ENCODE results near the gene ROR2. TPM values are rescaled to one million over a fixed set of nuclear protein-coding genes. Genes with fewer than 3 reads are reported as not detected.

Gene ROR2
- total and polyA plus RNA-seq, 2 of the 13 experiments (the other 11 are each of a cell fraction or from before 2014, with no cell fraction given): not detected

DNA sequence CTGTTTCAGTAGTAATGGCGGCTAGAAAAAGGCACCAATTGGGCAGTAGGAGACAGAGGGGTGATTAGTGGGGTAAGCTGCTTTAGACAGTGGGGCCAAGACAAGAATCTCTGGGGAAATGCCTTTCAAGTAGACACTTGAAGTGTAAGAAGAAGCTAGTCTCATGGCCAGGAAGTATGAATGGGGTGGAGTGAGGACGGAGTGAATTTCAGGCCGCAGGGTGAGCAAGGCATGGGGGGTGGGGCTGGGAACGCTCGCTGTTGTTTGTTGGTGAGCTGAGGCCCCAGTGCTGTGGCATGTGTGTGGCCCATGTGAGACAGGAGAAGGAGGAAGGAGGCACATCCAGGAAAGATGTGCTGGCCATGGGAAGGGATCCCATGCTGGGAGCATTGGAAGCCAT is 377.2 kb downstream of the ROR2 start:
- no peak for TF ChIP-seq ZNF746 (CRISPR knock-in tag; IDR thresholded peaks at IDR 0.05)
- TF ChIP-seq, protein P1, sequence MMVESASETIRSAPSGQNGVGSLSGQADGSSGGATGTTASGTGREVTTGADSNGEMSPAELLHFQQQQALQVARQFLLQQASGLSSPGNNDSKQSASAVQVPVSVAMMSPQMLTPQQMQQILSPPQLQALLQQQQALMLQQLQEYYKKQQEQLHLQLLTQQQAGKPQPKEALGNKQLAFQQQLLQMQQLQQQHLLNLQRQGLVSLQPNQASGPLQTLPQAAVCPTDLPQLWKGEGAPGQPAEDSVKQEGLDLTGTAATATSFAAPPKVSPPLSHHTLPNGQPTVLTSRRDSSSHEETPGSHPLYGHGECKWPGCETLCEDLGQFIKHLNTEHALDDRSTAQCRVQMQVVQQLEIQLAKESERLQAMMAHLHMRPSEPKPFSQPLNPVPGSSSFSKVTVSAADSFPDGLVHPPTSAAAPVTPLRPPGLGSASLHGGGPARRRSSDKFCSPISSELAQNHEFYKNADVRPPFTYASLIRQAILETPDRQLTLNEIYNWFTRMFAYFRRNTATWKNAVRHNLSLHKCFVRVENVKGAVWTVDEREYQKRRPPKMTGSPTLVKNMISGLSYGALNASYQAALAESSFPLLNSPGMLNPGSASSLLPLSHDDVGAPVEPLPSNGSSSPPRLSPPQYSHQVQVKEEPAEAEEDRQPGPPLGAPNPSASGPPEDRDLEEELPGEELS (CRISPR knock-in tag; IDR thresholded peaks at IDR 0.05): no peak
- no peak for TF ChIP-seq ZNF292 (CRISPR knock-in tag; IDR thresholded peaks at IDR 0.05; ENCODE audit: borderline replicate concordance, low read depth)
- TF ChIP-seq, protein P2, sequence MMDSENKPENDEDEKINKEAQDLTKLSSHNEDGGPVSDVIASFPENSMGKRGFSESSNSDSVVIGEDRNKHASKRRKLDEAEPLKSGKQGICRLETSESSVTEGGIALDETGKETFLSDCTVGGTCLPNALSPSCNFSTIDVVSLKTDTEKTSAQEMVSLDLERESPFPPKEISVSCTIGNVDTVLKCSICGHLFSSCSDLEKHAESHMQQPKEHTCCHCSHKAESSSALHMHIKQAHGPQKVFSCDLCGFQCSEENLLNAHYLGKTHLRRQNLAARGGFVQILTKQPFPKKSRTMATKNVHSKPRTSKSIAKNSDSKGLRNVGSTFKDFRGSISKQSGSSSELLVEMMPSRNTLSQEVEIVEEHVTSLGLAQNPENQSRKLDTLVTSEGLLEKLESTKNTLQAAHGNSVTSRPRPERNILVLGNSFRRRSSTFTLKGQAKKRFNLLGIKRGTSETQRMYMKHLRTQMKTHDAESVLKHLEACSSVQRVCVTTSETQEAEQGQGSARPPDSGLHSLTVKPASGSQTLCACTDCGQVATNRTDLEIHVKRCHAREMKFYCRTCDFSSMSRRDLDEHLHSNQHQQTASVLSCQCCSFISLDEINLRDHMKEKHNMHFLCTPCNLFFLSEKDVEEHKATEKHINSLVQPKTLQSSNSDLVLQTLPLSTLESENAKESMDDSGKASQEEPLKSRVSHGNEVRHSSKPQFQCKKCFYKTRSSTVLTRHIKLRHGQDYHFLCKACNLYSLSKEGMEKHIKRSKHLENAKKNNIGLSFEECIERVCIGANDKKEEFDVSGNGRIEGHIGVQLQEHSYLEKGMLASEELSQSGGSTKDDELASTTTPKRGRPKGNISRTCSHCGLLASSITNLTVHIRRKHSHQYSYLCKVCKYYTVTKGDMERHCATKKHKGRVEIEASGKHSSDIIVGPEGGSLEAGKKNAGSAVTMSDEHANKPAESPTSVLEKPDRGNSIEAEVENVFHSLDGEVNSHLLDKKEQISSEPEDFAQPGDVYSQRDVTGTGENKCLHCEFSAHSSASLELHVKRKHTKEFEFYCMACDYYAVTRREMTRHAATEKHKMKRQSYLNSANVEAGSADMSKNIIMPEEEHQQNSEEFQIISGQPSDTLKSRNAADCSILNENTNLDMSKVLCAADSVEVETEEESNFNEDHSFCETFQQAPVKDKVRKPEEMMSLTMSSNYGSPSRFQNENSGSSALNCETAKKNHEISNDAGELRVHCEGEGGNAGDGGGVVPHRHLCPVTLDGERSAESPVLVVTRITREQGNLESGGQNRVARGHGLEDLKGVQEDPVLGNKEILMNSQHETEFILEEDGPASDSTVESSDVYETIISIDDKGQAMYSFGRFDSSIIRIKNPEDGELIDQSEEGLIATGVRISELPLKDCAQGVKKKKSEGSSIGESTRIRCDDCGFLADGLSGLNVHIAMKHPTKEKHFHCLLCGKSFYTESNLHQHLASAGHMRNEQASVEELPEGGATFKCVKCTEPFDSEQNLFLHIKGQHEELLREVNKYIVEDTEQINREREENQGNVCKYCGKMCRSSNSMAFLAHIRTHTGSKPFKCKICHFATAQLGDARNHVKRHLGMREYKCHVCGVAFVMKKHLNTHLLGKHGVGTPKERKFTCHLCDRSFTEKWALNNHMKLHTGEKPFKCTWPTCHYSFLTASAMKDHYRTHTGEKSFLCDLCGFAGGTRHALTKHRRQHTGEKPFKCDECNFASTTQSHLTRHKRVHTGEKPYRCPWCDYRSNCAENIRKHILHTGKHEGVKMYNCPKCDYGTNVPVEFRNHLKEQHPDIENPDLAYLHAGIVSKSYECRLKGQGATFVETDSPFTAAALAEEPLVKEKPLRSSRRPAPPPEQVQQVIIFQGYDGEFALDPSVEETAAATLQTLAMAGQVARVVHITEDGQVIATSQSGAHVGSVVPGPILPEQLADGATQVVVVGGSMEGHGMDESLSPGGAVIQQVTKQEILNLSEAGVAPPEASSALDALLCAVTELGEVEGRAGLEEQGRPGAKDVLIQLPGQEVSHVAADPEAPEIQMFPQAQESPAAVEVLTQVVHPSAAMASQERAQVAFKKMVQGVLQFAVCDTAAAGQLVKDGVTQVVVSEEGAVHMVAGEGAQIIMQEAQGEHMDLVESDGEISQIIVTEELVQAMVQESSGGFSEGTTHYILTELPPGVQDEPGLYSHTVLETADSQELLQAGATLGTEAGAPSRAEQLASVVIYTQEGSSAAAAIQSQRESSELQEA (CRISPR knock-in tag; IDR thresholded peaks at IDR 0.05; ENCODE audit: not compliant biosample characterization): no peak
- TF ChIP-seq, protein P3, sequence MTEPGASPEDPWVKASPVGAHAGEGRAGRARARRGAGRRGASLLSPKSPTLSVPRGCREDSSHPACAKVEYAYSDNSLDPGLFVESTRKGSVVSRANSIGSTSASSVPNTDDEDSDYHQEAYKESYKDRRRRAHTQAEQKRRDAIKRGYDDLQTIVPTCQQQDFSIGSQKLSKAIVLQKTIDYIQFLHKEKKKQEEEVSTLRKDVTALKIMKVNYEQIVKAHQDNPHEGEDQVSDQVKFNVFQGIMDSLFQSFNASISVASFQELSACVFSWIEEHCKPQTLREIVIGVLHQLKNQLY (CRISPR knock-in tag; IDR thresholded peaks at IDR 0.05): no peak
- TF ChIP-seq SMAD9 (CRISPR knock-in tag; IDR thresholded peaks at IDR 0.05): no peak
- no peak for TF ChIP-seq NFYB (CRISPR knock-in tag; IDR thresholded peaks at IDR 0.05)
- intact Hi-C loops (cut with micrococcal nuclease; ENCODE audit: unreplicated experiment) (no loop called here), in situ Hi-C loops (cut with HindIII; ENCODE audit: extremely low pct_ligation_motif_present, low pct_unique_long_range_greater_than_20kb) (no loop called here)
- POLR2A ChIA-PET: no interaction called here
- BruUV-seq (replicated peaks): no TSS peak
- WGBS (ENCODE audit: low lambda C conversion rate): 7% methylated on average over 5 of the region's 5 CpGs
- CTCF ChIA-PET (ENCODE audit: low intra/inter-chr PET ratio, low total read pairs): no interaction called here
- Histone ChIP-seq H3K9me3 (ENCODE audit: low read length) (no peaks in the 10 kb centered on the region), H4K20me1 (ENCODE audit: insufficient read depth, low read length) (no peaks in the 10 kb centered on the region), H3K79me2 (ENCODE audit: insufficient read depth, low read length) (no peaks in the 10 kb centered on the region), H3K27me3 (ENCODE audit: control insufficient read depth in 1 of 2, insufficient read depth in 2 of 2, low read length in 2 of 2) (peaks cover 0 to 29% of the 10 kb centered on the region in 2 experiments; a peak in 3 of 5 replicates), H3K27ac (ENCODE audit: extremely low read length, insufficient read depth, low read length) (no peak overlapping the region), H3K4me1 (ENCODE audit: insufficient read depth, low read length) (no peaks in the 10 kb centered on the region), H3K4me3 (replicated peaks in 1 of 3; ENCODE audit: insufficient read depth in 1 of 3, low read depth in 2 of 3, low read length in 3 of 3) (no peak overlapping the region), H3K36me3 (replicated peaks in 1 of 2; ENCODE audit: control insufficient read depth in 1 of 2, insufficient read depth in 2 of 2, low read length in 2 of 2) (no peaks in the 10 kb centered on the region), H2AFZ (ENCODE audit: low read length) (no peak overlapping the region), H3K9ac (ENCODE audit: insufficient read depth, low read depth, low read length) (no peak overlapping the region), H3K4me2 (ENCODE audit: low read depth, low read length) (no peak overlapping the region)
- ATAC-seq (no peak), DNase-seq (ENCODE audit: low spot score) (no peak), FAIRE-seq (no peak)
